Skin of body (tissue), 2 donors: ENCODE results near the gene OR2W3. TPM values are rescaled to one million over a fixed set of nuclear protein-coding genes. Genes with fewer than 3 reads are reported as not detected.

Source experiments
- DNase-seq: peaks from one replicate; lab custom pipeline; 2025; lab: John Stamatoyannopoulos, UW
- total RNA-seq: library from RNA; depleted of rRNA; stranded (reverse); fragments of >200 nt; gene quantifications from one replicate; pipeline ENCODE4 v1.2.3, GENCODE V29; 2014

OR2W3 gene
- 1.8 TPM for total RNA-seq

DNA sequence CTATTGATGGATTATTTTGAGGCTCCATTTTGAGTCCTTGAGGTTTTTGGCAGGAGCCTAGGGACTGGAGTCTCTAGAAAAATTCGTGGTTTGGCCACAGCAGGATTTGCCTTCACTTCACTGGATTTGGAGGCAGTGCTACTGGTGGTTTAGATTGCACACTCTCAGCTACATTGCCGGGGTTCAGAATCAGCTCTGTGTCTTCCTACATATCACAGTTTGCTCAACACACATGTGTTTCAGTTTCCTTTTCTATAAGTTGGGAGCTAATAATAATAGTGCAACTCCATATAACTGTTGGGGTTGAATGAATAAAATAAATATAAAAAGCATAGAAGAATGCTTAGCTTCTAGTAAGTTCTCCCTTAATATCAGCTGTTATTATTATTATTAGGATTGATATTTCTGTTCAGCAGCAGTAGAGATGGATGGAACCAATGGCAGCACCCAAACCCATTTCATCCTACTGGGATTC lies at the start of gene OR2W3:
TSS of gene OR2W3 (plus strand) at position 425 of the 475 bp plus-strand sequence. CDS start at position 425, 0 bp downstream.
- DNase-seq, result no peak

DNA sequence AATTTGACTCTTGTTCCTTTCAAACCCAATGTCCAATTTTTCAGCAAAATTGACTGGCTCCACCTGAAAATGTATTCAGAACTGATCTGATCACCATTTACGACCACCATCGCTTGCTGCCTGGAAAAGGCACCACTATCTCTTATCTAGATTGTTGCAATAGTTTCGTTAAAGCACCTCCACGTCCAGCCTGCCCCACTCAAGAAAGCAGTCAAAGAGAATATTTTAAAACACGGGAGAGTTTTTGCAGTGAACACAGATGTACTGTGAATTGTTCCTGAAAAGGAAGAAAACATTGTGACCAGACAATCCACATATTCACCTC lies 49.7 kb upstream of the OR2W3 start:
- DNase-seq, result no peak

DNA sequence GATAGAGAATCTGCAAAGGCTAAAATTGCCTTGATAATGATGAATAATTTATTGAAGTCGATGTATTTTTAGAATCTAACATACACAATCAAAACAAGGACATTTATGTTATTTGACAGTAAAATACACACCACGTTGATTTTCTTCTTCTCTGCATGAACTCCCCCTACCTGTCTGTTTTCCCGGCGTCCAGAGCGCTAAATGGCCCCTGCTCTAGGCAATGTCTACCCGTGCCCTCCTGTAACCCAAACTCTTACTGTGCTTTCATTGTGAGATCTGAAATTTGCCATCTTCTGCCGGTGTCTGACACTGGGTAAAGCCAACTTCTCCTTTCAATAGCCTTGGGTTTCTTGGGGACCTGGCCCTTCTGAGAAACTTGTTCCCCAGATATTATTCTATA lies 47.0 kb upstream of the OR2W3 start:
- no peak for DNase-seq

DNA sequence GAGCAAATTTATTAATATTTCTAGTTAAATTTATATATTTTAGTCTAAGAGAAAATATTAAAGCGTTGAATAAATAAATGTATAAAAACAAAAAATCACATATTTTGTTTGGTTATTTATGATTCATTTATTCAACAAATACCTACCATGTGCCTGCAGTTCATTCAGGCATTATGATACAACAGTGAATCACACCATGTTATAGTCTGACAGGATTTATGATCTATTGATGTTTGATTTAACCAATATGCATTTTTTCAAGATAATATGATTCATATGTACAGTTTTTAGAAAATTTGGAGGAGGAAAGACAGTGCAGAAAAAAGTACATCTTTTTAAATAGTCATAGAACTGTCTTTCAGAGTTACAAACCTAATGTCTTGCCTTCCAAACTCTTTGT lies 45.8 kb upstream of the OR2W3 start:
- no peak for DNase-seq

DNA sequence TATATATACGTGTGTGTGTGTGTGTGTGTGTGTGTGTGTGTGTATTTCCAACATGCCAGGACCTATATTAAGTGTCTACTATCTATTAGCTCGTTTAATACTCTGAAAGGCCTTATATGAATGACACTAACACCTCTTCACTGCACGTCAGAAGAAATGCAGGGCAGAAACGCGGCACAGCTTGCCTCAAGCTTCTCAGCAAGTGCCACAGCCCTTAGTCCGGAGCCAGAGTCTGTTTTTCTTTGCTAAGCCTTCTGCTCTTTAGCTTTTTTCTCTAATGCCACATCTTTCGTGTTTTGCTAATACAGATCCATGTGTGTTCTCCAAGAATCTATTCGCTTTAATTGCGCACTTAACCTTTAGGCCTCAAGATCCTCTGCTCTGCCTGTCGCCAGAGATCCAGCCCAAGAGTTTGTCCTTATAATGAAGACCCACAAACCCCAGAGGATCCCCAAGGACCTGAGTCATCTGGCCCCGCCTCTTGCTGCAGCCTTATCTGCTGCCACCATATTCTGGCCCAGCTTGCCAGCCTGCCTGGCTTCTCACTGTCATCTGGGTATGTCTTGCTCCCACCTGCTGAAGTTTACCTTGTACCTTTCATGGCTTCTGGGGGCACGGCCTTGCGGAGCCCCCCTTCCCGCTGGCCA lies 40.4 kb upstream of the OR2W3 start:
- no peak for DNase-seq

DNA sequence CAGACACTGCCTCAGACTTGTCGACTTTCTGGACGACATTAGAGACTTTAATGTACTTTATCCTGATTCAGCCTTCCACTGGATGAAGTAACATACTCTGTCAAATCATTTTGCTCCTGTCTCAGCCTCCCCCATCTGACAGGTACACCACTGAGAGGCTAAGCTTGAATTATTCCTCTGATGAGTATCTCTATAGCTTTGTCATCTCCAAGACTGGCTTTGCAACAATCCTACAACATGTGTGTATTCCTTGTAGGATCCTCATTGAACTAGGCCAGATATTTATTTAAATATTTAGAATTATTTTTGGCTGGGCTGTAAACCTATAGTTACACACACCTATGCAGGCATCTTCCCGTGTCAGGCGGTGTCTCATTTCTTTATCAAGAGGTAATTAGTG lies 39.5 kb upstream of the OR2W3 start:
- no peak for DNase-seq

DNA sequence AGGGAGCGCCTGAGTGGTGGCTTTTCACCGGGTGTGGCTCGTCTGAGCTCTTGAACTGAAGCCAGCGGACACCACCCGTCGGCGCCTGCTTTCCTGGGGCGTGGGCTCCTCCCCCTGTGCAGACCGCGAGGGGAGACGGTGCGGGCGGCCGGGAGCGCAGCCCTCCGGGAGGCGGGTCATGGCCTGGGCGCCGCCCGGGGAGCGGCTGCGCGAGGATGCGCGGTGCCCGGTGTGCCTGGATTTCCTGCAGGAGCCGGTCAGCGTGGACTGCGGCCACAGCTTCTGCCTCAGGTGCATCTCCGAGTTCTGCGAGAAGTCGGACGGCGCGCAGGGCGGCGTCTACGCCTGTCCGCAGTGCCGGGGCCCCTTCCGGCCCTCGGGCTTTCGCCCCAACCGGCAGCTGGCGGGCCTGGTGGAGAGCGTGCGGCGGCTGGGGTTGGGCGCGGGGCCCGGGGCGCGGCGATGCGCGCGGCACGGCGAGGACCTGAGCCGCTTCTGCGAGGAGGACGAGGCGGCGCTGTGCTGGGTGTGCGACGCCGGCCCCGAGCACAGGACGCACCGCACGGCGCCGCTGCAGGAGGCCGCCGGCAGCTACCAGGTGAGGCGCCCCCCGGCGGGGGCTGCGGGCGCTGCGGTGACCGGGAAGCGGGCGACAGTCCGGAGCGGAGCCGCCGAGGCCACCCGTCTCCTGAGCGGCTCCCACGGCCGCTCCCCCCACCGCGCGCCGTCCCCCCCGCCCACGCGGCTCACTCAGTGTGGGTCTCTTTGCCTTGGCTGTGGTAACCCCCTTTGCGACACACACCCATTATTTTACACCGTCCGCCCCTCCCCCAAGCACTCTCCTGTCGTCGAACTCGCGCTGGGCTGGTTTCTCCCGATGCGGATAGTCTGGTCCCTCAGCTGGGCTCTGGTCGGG lies 38.1 kb upstream of the OR2W3 start, which contains the start of gene TRIM58:
TSS of gene TRIM58 (plus strand) at position 119 of the 916 bp plus-strand sequence. CDS start at position 179, 60 bp downstream.
- no peak for DNase-seq

DNA sequence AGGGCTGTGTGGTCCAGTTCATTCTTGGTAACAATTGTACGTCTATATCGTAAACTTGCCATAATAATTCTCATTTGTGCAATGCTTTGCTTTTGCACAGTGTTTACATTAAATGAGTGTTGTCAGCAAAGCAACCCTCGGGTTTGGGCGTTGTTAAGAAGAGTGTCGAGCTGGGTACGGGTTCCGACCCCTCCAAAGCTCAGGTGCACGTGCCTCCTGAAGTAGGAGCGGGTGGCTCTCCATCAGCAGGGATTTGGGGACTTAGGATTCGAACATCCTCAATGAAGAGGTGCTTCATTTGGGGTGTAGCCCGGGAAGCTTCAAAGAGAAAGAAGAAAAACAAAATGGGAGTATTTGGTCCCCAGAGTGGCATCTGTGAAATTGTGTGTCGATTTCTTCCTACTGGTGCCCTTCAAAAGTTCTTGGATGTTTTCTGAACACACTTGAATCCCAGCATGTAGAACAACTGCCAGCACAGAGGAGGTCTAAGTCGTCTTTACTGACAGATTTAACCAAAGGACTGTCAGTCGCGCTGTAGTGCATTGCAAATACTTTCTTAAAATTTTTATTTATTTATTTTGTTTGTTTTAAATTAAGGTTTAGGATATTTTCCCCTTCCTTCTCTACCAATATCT lies 37.3 kb upstream of the OR2W3 start:
- DNase-seq, result no peak

DNA sequence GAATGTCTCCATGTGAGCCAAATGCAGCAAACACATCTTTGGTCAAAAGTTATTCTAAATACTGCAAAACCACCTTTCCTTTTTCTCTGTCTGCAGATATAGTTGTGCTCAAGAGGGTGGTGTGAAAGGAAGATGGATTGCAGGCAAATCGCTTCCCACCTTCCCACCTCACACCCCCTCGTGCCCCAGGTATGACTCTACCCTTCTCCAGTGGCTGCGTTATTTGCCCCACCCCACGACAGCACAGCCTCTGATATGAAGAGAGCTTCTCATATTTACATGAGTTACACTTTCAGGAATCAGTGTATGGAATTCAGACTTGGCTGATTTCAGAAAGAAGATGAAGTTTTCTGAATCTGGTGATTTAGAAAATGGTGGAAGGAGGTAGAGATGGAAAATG lies 32.6 kb upstream of the OR2W3 start:
- DNase-seq, result no peak

DNA sequence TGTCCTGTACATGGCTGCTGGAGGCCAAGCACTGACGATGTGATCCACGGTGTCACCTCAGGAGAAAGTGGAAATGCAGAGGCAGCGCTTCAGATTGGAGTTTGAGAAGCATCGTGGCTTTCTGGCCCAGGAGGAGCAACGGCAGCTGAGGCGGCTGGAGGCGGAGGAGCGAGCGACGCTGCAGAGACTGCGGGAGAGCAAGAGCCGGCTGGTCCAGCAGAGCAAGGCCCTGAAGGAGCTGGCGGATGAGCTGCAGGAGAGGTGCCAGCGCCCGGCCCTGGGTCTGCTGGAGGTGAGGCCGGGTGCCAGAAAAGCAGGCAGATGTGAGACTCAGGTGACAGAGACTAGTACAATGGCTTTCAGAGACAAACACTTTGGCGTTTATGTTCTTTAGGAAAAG lies 30.7 kb upstream of the OR2W3 start:
- DNase-seq, result no peak

DNA sequence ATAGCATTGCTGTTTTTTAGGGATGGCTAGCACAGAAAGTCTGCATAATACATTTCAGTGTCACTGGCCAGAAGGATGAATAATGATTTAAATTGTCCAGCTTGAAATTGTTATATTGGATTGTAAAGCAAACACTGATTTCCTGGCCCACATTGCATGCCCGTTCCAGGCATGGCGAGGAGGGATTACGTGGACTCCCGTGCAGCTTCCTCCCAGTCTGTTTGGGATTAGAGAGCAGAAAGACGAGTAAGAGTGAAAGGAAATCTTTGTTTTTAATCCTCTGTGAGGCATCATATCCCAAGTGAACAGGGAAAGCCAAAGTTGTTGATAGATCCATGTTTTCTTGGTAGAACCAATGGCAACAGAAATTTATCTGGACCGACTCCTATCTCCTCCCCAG lies 30.0 kb upstream of the OR2W3 start:
- DNase-seq, result no peak

DNA sequence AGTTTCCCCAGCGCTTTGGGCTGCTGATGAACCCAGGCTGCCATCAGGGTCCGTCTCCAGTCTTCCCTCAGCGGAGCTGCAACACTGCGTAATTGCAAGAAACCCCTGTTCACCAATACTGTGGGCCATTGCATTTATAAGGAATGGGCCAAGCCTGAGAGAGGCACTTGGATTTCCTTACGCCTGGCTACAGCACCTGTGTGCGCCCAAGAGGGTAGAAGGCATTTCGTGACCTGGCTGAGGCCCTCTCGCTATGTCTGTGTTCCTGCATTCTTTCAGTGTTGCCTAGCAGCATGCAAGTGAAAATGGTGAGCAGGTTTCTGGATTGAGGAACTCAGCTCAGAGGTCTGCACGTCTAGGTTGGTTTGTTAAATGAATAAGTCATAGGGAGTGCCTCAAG lies 12.0 kb upstream of the OR2W3 start:
- DNase-seq, result no peak

DNA sequence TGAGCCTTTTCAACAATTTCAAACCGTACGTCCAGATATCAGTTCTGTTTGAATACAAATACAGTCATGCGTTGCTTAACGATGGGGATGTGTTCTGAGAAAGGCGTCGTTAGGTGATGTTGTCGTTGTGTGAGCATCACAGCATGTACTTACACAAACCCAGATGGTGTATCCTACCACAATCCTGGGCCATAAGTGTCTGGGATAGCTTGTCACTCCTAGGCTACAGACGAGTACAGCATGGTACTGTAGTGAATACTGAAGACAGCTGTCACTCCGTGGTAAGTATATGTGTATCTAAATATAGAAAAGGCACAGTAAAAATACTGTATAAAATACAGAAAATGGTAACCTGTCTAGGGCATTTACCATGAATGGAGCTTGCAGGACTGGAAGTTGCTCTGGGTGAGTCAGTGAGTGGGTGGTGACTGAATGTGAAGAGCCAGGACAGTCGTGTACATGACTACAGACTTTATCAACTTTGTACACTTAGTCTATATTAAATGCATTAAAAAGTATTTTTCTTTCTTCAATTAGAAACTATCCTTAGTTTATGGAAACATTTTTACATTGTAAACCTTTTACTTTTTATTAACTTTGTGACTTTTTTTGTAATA lies 10.5 kb upstream of the OR2W3 start:
- DNase-seq, result no peak

DNA sequence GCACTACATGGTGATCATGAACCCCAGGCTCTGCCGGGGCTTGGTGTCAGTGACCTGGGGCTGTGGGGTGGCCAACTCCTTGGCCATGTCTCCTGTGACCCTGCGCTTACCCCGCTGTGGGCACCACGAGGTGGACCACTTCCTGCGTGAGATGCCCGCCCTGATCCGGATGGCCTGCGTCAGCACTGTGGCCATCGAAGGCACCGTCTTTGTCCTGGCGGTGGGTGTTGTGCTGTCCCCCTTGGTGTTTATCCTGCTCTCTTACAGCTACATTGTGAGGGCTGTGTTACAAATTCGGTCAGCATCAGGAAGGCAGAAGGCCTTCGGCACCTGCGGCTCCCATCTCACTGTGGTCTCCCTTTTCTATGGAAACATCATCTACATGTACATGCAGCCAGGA lies 589 bp downstream of the OR2W3 start:
- no peak for DNase-seq

DNA sequence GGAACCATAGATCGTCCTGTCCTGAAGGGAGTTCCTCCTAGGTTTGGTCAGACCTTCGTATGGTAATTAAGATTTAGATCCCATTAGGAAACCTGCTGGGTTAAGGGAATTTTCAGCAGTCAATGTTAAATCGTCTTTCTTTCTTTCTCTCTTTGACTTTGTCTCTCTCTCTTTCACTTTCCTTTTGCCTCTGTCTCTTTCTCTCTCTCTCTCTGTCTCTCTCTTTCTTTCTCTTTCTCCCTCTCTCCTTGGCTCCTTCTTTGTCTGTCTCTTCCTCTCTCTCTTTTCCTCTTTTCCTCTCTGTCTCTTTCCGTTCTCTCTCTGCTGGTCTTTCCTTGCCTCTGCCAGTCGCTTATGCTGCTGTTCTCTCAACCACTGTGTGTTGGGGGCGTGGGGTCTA lies 8.7 kb downstream of the OR2W3 start:
- no peak for DNase-seq

DNA sequence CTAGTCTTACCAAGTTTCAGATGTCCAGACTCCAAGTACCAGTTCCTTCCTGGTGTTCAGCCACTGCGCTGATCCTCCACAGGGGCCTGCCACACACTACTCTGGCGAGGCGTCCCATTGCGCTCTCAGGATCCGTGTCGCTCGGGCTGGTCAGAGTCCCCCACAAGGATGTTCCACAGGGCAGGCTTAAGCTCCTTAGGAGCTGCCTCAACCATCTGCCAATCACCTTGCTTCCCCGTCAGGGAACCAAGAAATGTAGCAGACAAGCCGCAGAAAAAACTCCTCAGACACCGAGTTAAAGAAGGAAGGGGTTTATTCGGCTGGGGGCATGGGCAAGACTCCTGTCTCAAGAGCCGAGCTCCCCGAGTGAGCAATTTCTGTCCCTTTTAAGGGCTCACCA lies 9.8 kb downstream of the OR2W3 start:
- DNase-seq, result no peak

DNA sequence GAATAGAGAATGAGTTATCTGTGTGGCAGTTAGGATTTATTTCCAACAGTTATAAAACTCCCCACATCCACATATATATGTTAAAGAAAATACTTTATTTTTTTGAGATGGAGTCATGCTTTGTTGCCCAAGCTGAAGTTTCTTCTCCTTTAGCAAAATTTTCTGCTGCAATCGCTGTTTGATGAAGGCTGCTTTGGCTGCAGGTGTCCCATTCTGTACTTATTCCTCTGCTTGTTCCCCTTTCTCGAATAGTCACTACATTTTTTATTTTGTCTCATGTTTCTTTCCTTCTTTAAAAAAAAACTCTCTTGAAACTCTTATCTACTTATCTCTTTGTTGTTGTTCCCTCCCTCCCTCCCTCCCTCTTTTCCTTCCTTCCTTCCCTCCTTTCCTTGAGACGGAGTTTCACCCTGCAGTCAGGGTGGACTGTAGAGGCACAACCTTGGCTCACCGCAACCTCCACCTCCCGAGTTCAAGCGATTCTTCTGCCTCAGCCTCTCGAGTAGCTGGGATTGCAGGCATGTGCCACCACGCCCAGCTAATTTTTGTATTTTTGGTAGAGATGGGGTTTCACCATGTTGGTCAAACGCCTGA lies 10.6 kb downstream of the OR2W3 start:
- DNase-seq, result no peak

DNA sequence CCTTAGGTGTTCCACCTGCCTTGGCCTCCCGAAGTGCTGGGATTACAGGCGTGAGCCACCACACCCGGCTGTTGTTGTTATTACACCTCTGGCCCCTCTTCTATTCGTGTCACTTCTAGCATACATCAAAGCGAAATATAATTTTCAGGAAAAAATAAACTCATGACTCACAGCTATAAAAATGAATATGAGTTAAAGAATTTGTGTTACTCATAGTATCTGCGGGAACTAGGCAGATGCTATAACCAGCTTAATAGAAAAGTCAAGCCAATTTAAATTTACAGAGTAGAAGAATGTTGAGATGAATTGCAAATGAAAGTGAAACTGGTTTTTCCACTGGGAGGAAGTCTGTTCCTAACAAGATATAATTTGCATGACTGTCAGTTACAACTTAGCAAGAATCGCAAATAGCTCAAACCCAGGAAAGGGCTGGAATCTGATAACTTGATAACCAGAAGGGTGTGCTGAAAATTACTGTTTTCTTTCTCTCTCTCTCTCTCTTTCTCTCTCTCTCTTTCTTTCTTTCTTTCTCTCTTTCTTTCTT lies 11.2 kb downstream of the OR2W3 start:
- no peak for DNase-seq

DNA sequence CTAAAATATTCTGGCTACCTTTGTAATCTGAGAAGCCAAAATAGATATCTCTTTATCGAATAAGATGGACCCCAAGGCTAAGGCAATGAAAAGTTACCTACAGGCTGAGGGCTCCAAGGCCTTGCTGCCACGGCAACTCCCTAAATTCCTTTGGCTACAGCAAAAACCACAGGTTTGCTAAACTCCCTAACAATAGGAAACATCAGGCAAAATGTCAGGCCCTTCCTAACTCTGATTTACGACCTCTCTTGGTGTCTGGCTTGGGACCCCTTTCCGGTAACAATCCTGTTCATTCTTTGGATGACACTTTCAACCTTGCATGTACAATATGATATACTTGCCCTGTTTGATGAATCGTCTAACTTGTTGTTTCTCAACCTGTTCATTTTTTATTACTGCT lies 13.4 kb downstream of the OR2W3 start:
- no peak for DNase-seq

DNA sequence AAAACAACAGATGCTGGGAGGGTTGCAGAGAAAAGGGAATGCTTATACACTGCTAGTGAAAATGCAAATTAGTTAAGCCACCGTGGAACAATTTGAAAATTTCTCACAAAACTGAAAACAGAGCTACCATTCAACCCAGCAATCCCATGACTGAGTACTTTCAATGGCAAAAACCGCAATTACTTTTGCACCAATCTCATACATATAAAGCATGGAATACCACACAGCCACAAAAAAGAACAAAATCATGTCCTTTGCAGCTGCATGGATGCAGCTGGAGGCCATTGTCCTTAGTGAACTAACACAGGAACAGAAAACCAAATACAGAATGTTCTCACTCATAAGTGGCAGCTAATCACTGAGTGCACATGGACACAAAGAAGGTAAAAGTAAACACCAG lies 18.4 kb downstream of the OR2W3 start:
- DNase-seq, result no peak

DNA sequence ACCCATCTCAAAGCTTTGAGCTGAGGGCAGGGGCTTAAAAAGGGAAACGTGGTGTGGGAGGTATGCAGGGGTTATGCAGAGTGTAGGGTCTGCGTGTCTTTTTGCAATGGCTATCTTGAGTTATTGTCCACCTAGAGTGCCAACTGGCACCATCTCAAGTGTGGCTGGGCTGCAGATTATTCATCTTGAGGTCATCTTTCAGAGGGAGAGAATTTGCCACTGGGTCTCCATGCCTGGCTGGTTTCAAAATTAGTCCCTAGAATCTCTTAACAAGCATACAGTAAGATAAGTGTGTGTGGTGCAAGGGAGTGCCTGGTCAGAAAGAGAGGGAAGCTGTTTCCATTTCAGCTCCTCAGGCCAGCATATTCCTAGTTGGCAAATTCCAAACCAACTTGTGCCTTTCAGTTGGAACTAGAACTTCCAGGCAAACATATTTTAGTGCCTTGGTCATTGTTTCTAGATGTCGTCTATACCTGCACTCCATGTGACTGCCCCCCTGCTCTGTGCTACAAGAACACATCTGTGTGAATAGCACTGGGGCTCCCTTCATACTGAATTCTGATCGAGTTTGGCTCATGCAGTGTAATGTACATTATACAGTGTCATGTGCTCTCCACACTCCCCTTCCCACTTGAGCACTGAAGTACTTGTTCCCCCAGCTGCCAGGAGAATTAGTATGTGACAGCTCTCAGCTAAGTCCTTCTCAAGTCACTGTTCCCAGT lies 19.7 kb downstream of the OR2W3 start:
- DNase-seq, result no peak
